GM21528 (cell line): Measurements from ENCODE around the gene UBR4.
"Not testable (repeated sequence)": the region's sequence is repeated elsewhere in the genome, so short reads cannot be mapped to it uniquely, and the experiment has no call there.

Source experiments
- ATAC-seq: cut with Tn5 transposase; IDR thresholded peaks from one replicate; pipeline ENCODE4 v1.9.1; 2021; ENCODE audit warnings: mild to moderate bottlenecking, moderate library complexity; ENCODE audit not compliant: unreplicated experiment, low FRiP score

The UBR4 gene

DNA sequence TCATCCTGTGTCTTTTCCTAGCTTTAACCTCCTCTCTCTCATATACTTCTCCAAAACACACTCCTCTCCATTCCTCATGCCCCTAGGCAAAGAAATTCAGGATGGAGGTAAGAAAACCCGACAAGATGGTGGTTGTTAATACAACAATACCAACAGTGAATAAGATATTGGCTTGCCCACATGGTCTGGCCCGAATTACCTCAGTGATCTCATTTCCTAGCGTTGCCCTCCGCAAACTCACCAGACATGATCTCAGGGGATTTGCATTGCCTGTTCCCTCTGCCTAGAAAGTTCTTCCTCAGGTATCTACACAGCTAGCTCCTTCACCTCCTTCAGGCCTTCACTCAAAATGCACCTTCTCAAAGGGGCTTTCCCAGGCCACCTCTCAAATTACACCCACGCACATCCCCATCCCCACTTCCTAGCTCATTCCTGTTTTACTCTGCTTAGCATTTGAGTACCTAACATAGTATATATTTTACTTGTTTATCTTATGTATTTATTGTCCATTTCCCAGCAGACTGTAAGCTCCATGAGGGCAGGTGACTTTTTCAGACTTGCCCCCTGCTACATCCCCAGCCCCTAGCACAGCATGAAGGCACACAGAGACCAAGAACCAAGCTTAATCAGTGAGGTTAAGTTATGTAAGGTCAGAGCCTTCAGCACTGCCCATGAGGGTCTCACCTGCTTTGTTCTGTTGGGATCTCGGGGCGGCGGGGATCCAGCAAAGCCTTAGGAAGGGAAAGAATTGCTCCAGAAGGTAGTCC lies 10.2 kb upstream of the UBR4 start:
- ATAC-seq: no peak

DNA sequence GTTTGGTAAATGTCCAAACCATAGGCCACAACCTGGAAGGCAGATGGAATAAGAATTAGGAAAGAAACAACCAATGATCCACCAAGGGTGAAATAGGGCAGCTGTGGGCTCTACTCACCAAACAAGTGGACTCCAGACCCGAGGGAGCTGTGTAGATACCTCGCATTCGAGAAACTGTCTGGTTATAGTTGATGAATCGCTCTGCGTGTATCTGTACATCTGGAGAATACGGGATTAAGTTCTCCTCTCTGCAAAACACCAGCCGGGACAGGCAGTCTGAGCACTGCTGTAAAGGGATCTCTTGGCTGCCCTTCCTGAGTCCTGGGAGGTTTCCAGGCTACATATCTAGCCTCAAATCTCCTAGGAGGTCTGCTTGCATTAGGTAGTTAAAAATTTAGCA lies 9.4 kb upstream of the UBR4 start:
- ATAC-seq: no peak

DNA sequence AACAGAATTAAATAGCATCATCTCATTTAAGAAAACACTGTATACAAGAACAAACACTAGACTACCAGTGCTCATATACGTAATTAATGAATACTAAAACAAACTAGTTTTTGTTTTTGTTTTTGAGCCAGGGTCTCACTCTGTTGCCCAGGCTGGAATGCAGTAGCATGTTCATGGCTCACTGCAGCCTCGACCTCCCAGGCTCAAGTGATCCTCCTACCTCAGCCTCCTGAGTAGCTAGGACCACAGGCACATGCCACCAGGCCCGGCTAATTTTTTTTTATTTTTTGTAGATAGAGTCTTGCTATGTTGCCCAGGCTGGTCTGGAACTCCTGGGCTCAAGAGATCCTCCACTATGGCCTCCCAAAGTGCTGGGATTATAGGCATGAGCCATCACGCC lies 6.5 kb upstream of the UBR4 start:
- not testable (repeated sequence) for ATAC-seq

DNA sequence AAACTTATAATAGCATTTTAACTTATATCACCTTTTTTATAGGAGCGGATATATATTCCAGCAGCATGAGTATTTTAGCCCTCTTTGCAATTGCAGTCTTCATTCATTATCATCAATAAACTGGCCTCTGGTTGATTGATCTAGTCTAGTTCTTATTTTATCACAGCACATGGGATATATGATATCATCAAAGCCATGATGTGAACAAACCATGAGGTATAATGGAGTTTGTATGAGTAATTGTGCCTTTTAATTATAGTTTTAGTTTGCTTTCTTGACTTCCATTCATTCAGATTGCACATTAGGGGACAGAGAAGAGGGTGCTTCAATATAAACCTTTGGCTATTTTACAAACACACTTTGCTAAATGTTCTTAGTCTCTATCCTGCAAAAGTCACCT lies 3.5 kb upstream of the UBR4 start:
- no peak for ATAC-seq

DNA sequence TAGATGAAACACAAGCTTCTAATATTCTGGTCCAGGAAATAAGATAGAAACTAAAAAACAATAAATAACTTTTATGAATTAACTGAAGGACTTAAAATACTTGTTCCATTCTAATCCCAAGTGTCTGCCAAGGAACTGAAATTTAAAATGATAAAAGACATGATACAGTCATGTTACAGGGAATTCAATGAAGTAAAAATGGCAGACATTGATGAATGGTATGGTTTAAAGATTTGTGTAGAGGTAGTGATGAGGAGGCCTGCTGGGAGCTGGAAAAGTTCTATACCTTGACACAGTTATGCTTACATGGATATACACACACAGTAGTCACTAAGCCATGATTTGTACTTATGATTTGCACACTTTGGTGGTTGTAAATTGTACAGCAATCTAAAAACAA lies 2.1 kb upstream of the UBR4 start:
- ATAC-seq: no peak

DNA sequence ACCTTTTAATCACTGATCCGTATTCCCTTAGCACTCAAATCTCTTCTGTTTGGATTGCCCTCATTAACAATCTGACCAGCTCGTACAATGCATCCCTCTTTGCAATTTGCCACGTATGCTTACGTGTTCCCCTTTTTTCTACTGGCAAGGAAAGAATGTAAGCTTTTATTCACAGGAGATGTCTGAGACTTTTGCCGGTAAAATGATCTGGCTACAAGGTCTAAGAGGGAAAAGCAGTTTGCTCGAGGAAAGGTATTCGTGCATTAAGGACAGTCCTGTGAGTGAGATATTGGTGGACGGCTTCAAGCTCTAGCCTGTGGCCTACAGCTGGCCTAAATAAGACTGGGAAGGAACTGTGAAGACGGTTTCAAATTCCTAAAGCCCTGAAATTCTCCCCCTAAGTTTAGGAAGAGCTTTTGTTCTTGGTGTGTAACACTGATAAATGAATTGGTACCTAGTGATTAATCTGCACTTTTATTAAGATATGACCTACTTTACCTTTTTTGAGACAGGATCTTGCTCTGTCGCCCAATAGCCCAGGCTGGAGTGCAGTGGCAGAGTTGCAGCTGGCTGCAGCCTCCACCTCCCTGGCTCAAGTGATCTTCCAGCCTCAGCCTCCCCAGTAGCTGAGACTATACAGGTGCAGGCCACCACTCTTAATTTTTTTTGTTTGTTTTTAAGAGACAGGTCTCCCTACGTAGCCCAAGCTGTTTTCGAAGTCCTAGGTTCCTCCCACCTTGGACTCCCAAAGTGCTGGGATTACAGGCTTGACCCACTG lies 895 bp upstream of the UBR4 start:
- ATAC-seq: no peak

DNA sequence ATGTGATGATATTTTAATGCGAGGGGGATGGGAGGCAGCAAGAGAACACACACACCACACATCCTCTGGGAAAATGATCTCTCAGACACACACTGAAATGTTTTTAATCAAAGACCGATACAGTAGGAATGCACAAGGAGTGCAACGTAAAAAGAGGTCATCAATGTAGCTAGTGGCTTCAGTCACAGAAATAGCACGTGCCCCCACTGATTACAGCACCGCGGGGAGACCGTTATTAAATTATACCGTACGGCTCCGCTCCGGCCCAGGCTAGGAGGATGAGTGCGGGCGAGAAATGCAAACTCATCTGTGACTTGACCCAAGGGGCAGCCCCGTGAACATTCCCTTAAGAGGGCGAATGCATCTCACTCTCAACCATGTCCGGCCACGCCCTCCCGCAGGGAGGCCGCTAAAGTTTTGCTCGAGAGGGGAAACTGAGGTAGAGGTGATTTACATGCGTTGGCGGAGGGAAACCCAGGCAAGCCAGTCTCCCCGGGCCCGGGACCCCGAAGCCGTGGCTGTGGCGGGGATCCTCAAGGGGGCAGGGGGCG lies 552 bp downstream of the UBR4 start:
- peak; percentile 45 for ATAC-seq

DNA sequence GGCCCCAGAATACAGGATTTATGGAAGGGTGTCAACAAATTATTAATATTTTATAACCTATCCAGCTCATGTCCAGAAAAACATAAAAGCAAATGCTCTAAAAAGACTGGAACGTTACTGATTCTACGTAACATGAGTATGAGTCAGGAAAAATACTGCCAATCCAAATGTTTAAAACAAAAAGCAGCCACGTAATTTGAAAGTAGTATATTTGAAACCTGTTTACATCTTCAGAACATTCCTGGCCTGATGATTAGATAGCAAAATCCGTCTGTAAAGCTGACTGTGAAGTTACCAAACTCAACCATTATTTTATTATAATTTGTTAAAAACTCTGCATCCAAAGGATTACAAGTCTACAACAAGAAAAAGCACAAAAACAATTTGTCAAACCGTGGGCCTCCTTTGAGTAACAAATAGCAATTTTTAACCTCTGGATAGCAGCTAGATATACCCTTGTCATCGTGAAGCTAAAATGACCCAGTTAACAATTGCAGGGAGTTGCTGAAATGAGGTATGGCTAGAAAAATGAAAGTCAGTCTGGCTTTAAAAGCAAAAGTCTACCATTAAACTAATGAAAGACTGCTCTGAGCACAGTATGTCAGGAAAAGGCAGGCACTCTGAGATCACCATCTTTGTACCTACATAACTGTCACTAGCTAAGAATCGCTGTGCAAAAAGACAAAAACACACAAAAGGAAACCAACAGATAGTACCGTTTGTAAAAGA lies 1.2 kb downstream of the UBR4 start:
- no peak for ATAC-seq

DNA sequence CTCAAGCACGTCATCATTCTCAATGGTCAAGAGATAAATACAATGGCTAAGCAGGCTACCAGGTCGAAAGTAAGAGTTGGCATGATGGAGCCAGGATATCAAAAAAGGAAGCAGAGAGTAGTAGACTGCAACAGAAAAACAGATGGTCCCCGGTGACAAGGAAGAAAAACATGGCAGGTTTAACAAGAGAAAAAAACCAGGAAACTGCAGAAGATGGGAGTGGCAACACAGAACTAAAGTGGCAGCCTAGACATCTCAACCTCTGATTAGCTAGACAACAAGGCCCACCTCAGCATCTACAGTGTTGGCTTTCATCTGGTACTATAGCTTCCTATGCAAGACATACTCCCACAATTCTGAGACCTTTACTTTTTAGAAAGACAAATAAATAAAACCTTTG lies 3.1 kb downstream of the UBR4 start:
- ATAC-seq: no peak

DNA sequence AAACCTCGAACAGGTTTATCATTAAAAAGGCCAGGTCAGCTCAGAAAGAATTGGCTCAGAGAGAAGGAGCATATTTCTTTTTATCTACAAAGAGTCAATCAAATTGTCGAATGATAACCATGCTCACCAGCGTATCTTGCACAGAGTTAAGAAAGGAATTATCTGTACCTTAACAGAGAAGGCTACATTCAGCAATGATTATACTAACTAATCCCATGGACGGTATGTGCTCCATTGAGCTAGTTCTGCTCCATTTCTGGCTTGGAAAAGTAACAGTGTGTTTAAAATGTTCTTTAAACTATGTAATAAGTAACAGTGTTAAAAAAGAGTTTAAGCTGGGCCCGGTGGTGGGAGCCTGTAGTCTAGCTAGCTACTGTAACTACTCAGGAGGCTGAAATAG lies 4.2 kb downstream of the UBR4 start:
- no peak for ATAC-seq

DNA sequence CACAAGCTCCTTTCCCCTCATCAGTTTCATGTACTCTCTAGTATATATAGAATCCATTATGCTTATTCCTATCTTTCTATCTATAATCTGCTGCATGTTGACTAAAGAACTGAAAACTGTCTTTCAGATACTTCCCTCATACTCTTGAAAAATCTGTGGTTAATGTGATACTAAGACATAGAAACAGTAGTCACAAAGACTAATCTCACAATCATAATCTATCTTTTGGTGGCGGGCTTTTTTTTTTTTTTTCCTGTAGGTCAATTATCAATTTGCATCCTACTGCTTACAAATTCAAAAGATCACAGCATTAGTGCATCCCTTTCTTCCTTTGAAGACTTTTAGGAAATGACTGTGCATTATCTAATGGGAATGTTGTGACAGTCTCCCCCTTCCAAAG lies 4.7 kb downstream of the UBR4 start:
- no peak for ATAC-seq

DNA sequence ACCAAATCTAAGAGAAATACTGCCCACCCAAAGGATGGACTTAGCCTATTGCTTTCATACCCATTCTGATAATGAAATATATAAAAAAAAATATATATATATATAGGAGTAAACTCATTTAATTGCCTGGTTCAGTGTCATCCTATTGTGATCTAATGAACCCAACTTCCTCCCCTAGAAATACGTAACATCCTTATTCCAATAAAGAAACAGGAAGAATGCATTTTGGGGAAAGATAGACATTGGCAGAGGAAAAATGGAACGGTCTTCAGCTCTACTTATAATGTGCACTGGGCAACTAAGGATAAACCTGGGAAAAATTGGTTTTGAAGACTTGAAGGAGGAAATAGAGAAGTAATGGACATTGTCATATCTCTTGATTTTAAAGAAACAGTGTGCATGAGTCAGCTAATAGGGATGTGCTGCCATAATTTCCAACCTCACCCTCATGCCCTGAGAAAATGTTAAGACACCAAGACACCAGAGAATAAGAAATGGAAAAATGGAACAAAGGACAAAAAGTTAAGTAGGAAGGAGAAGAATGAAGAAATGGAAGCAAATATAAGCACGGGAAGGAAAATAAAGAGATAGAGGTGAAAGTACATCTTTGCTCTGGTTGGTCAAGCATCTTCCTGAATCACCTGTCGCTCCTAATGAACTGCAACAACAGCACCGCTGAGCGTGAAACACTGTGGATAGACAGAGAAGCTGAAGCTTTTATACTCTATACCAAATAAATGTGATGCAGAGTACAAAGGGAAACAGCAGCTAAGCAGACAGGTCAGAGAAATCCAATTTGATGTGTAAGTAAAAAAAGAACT lies 5.4 kb downstream of the UBR4 start:
- no peak for ATAC-seq

DNA sequence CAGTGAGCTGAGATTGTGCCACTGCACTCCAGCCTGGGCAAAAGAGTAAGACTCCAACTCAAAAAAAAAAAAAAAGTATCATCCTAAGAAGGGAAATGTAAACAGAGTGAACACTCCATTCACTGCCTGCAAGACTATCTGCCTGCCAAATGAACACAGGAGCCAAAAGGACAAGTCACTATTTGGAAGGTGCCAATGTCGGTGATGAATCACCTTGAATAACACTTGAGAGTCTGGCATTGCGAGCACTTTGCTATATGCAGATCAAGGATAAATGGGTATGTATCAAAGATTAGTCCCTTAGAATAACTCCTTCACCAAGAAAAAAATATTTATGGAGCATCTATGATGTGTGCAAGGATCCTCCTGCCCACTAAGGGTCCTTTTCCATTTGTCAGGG lies 6.6 kb downstream of the UBR4 start:
- no peak for ATAC-seq

DNA sequence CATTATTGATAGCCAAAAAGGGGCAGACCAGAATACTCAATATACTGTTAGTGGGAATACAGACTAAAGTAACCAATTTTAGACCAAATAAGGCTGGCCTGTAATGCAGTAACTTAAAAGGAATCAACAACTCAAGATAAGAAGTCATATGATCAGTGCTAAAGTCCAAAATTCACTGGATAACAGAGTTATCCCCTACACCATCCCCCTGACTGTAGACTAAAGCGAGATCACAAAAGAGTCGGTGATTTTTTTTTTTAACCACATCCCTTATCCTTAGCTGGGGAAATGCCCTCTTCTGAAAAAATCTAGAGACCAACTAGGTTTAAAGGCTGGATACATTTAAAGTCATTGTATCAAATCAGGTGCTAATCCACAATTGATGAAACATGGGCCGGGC lies 7.7 kb downstream of the UBR4 start:
- no peak for ATAC-seq

DNA sequence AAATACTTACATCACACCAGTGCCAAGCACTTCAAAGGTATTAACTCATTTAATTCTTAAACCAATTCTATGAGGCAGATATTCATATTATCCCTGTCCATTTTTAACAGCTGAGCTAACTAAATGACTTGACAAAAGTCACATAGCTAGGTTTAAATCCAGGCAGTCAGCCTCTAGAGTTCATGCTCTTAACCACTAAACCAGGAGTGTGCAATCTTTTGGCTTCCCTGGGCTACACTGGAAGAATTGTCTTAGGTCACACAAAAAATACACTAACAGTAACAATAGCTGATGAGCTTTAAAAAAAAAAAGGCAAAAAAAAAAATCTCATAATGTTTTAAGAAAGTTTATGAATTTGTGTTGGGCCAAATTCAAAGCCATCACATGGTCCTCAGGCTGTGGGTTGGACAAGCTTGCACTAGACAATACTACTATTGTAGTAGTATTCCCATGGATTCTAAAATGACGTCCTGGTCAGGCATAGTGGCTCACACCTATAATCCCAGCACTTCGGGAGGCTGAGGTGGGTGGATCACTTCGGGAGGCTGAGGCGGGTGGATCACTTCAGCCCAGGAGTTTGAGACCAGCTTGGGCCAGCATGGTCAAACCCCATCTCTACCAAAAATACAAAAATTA lies 10.0 kb downstream of the UBR4 start:
- ATAC-seq: no peak

DNA sequence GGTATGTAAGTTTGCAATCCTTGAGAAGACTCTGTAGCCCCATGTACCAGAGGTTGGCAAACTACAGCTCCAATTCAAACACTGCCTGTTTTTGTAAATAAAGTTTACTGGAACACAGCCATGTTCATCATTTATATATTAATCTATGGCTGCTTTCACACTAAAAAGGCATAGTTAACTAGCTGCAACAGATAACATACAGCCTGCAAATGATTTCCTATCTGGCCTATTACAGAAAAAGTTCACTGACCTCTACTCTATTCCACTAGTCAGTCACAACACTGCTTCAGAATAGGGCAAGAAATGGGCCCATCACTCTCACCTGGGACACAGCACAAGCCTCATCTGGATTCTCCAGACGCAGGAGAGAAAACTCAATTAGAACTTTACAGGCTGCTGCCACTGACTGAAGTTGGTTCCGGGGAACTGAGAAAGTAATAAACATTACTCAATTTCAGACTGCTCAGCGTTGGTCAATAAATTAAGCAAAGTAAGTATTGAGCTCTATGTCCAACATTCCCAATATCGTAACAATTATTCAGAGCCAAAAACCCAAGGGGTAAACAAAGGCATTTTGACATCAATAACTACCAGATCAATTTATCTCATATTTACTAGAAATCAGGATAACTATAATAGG lies 10.6 kb downstream of the UBR4 start:
- ATAC-seq: no peak

DNA sequence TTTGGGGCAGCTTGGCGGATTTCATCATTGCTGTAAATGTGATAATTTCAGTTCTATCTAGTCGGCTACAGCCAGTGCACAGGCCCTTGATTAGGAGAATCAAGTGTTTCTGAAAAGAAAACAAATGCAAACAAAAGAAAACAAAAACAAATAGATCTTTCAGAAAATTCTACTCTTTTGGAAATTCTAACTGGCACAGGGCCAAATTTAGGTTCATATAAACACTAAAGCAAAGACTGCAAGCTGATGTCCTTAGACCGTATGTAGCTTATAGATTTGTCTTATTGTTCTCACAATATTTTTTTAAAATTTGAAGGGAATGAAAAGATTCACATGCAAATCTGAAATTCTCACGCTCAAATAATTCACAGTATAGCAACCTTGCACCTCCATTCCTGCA lies 11.2 kb downstream of the UBR4 start:
- ATAC-seq: no peak

DNA sequence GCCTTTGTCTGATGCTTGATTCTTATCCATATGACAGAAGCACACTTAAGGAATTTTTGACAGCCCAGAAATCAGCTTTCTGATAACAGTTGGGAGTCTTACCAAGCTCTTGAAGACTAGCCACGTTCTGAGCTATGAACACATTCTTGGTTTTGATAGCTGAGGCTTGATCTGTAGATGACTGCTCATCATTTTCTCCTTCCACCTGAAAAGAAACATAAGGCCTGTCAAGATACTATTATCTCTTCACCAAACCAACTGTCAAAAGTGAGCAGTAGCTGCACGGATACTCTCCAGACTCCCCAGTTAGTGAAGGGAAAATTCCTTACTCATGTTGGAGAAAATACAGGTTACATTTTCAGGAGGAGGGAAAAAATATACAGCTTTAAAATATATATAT lies 12.2 kb downstream of the UBR4 start:
- ATAC-seq: no peak

DNA sequence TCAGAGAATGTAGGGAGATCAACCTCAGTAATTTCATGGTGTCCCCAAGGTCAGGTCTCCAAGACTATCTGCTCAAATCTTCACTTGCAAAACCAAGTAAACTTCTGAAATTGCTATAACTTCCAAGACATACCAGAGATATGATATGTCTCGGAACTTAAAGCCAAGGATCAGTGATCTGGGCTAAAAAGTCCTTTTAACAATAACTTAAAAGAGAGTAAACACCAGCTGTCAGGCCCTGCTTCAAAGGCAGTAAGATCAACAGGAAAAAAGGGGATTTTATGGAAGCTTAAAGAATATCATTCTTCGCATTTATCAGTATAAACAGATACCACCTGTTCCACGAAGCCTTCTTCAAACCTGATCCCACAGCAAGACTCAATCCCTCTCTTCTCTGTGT lies 13.7 kb downstream of the UBR4 start:
- no peak for ATAC-seq
